HG02678 (cell line): ENCODE data around the gene PRR14.
A peak's percentile ranks its signal among the peaks of the same experiment; 100 is the strongest.

ENCODE experiments used
- ATAC-seq: cut with Tn5 transposase; IDR thresholded peaks from one replicate; pipeline ENCODE4 v1.9.1; 2021; ENCODE audit warnings: mild to moderate bottlenecking, moderate library complexity; ENCODE audit not compliant: unreplicated experiment

Gene PRR14

GRCh38 chr16:30658731-30659506, 8.2 kb downstream of the PRR14 start:
- peak; percentile 27 for ATAC-seq

GRCh38 chr16:30659507-30660423, 9.0 kb downstream of the PRR14 start:
- ATAC-seq = no peak

DNA sequence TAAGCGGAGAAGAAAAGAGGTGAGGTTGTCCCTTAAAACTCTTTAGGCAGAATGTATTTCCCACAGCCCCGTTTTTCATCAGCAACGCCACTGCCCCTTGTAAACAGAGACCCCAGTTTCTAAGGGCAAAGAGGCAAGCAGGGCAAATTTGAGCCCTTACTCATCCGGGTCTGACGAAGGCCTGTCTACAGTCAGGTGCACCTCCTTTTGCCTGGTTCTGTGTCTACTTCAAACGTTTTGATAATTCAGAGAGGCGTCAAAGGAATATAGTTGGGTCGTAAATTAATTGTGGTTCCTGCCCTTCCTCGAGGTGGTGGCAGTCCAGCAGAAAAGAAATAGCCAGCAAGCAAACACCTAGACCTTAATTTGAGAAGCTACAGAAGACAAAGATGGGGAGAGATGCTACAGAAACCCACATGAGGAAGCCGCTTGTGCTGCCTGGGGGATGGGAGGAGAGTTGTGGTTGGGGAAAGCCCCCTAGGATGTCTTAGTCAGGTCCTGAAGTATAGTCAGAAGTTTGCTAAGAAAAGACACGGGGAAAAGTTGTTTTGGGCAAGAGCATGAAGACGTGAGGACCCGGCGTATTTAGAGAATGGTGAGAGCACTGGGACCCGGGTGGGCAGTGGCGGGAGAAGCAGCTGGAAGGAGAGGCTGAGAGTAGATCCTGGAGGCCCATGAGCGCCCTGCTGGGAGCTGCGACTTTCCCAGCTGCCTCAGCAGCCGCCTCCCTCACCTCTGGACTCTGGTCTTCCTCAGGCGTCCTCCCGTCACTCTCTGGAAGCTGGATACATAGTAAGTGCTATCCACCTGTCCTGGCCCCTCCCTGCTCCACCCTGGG, 9.9 kb downstream of the PRR14 start:
- ATAC-seq = no peak

DNA sequence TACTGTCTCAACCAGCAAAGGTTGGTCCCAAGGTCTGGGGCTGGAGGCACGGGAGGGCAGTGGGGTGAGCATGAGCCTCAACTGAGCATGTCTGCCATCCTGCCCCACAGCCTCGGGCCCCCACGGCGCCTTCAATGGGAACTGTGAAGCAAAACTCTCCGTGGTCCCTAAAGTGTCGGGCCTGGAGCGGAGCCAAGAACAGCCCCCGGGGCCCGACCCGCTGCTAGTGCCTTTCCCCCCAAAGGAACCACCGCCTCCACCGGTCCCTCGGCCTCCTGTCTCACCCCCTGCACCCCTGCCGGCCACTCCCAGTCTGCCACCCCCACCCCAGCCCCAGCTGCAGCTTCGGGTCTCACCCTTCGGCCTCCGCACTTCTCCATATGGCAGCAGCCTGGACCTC, 11.7 kb downstream of the PRR14 start:
- ATAC-seq = no peak

DNA sequence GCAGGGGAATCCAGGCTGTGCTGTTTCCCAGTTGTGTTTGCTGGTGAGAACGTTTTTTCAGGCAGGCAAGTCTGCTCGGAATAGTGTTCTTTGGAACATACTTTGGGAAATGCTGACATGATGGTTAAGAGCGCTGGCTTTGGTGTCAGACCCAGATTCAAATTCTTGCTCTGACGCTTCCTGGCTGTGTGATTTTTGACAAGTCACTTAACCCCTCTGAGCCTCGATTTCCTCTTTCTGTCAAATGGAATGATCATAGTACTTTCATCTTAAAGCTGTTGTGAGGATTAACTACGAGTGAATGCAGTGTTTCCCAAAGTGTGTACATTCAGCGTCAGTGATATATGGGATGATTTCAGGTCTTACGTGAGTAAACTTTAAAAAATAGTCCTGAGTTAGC, 12.3 kb downstream of the PRR14 start:
- no peak for ATAC-seq

GRCh38 chr16:30663820-30664219, 13.1 kb downstream of the PRR14 start:
- ATAC-seq = no peak

GRCh38 chr16:30664616-30665109, 13.9 kb downstream of the PRR14 start:
- ATAC-seq = no peak

GRCh38 chr16:30665155-30665829, 14.5 kb downstream of the PRR14 start:
- ATAC-seq = no peak

DNA sequence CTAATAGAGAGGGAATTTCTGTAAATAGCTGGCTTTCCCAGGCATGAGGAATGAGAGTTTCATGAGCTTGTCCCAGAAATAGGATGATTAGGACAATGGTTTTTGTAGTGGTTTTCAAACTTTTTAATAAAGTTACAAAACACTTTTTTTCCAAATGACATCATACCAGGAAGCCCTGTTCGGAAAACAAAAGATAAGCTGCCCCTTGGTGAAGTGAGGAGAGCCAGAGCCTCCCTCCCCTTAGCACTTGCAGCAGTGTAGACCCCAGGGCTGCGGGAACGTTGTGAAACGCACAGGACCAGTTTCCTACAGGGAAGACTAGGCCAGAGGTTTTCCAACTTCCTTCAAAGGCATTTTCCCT, 15.1 kb downstream of the PRR14 start:
- ATAC-seq = no peak

GRCh38 chr16:30666681-30667080, 15.9 kb downstream of the PRR14 start:
- ATAC-seq = no peak

- ATAC-seq = no peak
These were observed 16.7 kb downstream of the PRR14 start for GRCh38 chr16:30667361-30667905.

DNA sequence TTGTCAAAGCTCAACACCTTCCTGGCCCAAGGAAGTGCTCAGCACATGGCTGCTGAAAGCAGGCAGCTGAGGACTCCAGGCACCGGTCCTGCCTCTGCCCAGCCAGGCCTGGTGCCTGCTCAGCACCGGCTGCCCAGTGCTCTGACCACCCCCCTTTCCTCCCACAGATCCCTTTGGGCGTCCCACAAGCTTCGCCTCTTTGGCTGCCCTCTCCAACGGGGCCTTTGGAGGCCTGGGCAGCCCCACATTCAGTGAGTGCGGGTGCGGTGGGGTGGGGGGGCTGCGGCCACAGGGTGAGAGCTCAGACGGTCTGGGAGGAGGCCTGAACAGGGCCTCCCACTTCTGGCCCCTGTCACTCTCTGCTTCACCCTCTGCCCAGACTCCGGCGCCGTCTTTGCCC, 17.6 kb downstream of the PRR14 start:
- no peak for ATAC-seq

DNA sequence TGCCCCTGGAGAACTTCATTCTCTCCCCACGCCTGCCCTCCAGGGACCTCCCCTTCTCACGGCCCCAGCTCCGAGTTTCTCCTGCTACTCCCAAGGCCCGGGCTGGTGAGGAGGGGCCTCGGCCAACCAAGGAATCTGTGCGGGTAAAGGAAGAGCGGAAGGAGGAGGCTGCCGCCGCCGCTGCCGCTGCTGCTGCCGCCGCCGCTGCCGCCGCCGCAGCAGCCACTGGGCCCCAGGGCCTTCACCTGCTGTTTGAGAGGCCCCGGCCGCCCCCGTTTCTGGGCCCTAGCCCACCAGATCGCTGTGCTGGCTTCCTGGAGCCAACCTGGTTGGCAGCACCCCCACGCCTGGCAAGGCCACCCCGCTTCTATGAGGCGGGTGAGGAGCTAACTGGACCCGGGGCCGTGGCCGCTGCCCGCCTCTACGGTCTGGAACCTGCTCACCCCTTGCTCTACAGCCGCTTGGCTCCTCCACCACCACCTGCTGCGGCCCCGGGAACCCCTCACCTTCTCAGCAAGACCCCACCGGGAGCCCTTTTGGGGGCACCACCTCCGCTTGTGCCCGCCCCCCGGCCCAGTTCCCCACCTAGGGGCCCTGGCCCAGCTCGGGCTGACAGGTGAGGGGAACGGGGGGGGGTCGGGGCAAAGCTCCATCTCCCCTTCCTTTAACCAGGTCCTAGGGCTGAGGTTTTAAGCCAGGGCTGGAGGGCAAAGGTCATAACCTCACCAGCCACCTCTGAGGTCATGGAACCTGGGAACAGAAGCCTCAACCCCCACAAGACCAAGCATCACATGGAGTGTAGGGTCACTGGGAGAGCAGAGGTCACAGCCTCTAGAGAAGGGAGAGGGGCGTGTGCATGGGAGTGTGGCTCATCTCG, 18.5 kb downstream of the PRR14 start:
- no peak for ATAC-seq

DNA sequence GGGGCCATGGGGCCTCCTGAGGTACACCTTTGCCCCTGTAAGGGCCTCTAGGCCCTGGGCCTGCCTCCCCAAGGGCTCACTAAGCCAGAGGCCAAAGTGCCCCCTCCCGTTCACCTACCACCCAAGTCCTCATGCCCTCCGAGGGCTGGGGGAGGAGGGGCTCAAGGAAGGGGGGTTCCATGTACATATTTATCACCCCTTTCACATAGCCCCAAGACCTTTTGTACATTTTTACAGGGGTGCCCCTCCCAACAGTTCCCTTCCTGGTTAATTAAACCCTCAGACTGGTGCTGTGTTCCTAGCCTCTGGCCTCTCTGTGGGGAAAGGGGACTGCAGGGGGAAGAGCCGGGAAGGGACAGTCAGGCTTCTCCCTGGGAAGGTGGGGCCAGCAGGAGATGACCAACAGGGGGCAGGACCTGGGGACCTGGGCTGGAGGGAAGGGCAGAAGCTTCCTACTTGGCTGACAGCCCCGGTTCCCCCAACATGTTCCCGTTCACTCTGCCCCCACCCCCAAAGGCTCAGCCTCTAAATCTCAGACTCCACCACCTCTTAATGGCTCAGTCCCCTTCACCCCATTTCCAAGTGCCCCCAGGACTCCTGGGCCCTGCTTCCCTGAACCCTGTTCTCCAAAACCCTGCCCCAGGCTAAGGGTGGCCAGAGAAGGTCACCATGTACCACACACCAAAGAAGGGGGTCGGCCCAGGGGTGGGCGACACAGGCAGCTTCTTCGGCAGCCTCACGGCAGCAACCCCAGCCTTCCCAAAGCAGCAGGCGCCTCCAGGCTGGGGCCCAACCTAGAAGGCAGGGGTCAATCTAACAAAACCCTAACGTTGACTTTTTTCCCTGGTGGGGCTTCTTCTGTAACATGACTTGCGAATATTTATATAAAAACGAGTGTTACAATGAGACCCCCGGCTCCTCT, 19.4 kb downstream of the PRR14 start:
- no peak for ATAC-seq

DNA sequence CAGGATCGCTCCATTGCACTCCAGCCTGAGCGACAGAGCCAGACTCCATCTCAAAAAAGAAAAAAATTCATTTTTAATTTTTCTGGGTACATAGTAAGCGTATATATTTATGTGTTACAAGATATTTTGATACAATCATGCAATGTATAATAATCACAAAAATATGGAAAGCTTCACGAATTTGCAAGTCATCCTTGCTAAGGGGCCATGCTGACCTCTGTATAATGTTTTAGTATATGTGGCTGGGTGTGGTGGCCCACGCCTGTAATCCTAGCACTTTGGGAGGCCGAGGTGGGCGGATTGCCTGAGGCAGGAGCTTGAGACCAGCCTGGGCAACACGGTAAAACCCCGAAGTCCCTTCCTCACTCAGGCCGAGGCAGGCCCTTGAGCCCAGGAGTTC, 24.4 kb downstream of the PRR14 start:
- no peak for ATAC-seq

DNA sequence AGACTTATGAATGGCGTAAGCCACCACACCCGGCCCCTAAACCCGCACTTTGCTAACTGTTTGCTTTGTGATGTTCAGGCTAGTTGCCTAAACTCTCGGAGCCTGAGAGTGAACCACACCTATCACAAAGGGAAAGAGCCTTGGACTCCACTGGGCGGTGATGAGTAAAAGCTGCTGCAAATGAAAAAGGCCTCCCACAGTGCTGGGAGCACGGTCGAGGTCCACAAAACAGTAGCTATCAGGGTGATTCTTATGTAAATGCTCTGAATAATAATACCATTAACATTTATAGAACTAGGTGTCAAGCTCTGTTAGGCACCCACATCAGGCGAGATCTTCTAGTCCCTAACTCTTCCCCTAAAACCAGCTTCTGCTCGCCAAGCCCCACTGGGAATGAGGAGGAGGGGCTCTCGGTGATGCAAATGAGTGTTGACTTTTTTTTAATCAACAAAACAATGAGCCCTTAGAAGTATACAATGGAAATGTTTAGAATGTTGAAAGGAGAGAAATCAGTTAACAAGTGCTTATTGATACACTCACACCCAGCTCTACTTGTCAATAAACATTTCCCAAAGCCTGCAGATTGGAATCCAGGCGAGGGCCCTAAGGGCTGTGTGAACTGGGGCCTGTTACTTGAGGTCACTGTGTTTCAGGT, 27.3 kb downstream of the PRR14 start:
- no peak for ATAC-seq

- no peak for ATAC-seq
These were observed 27.8 kb downstream of the PRR14 start for GRCh38 chr16:30678586-30678970.

DNA sequence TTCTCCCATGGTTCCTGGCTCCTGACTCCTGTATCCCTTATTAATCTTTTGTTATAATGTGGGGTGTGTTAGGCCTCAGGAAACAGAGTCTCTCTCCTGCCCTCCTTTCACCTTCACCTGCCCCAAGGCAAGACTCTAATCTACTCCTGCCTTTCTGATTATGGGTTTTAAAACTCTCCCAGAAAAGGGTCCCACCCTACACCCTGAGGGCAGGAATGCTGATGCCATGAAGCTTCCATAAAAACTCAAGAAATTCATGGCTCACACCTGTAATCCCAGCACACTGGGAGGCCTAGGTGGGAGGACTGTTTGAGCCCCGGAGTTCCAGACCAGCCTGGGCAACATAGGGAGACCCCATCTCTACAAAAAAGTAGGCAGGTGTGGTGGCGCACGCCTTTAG, 29.6 kb downstream of the PRR14 start:
- ATAC-seq = no peak
